Left forelimb (tissue), 1 donor: ENCODE results near the gene VSIG8.
A peak's percentile ranks its signal among the peaks of the same experiment; 100 is the strongest.

Experiments
- DNase-seq: peaks from one replicate; pipeline ENCODE4 v3.0.0-alpha.2; 2018; ENCODE audit warnings: low spot score

VSIG8 gene

DNA sequence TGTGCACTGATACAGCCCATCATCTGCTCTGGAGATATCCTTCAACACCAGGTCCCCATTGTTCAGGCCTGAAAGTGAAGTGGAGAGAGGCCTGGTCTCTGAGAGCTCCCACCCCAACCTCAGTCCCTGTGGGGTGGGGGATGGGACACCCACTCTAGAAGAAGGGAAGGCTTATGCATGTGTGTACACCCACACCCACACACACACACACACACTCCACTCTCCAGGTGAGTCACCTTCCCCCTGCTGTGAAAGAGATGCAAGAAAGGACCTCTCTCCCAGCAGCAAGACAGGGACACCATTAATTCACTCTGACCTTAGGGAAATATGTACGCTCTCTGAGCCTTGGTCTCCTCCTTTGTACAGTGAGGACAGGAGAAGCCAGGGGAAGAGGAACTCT lies 5.9 kb downstream of the VSIG8 start:
- DNase-seq: no peak

GRCh38 chr1:159855709-159856108 lies 6.7 kb downstream of the VSIG8 start:
- DNase-seq: no peak

DNA sequence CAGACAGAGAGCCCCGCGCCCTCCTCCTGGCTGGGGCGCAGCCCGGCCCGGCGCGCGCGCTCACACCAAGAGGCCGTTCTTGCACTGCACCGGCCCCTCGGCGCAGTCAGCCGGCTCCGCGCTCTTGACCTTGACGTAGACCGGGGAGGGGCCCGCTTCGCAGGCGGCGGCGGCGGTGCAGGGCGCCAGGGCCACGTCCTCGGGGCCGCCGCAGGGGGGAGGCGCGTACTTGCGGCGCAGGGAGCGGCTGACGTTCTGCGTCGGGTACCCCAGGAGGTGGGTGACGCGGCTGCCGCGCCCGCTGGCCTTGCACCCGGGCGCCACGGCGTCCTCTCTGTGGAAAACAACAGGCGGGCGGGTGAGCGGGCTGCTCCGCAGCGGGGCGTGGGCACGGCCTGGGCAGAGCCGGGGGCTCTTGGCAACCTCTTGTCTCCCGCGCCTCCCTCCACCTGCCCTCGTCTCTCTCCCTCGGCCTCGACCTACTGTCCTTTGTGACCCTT lies 7.7 kb downstream of the VSIG8 start:
- peak; percentile 91 for DNase-seq

- DNase-seq: peak; percentile 79
These were observed 8.3 kb downstream of the VSIG8 start for GRCh38 chr1:159854116-159854692.

DNA sequence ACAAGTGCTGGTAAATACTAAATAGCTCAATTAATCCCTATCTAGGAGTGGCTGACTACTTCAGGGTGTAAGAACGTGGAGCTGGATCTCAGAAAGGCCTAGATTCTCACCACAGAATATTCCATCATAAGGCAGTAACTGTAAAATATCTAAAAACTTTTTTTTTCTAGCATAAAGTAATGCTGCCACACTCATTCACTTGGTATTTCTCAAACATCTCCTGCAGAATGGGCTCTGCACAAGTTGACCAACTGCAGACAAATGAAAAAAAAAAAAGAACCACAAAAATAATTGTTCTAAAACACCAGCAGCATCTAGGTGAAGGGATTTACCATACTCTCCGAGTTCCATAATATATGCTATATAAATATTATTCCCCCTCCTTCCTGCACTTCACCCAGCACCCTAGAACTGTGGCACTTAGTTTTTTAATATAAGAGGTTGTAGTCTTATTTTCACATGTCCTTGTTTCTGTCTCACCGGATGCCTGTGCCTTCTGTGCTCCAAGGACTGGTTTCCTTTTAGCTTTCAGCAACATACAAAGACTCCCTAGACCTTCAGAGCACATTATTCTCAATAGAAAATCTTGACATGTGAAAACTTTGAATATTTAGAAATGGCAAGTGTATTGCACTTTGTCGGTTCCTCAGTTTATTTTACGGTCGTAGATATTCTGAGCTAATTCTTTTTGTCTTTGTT lies 8.9 kb downstream of the VSIG8 start:
- DNase-seq: no peak

DNA sequence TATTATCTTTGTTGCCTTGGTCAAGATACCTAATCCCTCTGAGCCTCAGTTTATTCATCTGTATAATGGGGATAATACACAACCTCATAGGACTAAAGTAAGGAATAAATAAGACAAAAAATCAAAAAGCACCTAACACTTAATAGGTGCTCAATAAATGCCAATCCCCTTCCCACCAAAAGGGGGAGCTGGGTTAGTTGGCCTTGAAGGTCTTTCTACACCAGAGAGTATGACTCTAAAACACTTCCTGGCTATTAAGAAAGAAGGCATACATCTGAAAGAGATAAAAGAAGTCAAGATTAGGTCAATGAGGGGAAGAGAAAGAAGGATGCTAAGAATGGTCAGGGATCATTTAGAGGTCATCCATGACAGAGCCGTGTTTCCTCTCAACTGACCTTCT lies 11.1 kb downstream of the VSIG8 start:
- DNase-seq: no peak

- no peak for DNase-seq
These were observed 12.7 kb downstream of the VSIG8 start for GRCh38 chr1:159849626-159850366.

DNA sequence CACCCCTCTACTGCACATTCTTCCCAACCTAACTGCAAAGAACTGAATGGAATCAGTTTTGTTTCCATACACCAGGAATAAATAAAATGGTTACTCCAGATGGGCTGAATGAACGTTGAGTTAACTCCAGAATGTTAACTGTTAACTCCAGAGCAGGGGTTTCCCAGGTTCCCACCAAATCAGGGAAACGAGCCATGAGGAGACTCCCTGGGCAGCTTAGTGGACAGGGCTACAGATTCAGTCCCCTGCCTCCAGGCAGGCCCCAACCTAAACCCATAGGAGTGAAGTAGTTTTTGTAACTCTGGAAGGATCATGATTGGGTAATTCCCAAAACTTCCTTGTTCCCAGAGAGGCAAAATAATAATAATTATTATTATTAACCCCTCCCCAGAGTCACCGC lies 14.1 kb downstream of the VSIG8 start:
- no peak for DNase-seq

DNA sequence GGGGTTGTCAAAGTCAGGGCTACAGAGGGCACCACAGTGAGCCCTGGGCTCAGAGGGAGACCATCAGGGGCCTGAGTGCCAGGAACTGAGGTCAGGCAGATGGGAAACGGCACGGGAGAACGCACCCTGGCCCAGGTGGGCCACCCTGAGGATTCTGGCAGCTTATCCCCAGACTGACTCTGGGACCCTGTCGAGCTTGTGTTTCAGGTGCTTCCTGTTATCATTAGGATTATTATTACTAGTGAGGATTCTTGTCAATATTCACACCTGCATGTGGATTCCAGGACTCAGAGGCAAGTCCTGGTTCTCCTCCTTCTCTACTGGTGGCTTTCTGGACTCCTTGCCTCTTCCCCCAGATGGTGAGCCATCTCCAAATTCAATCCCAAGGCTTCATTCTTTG lies 15.2 kb downstream of the VSIG8 start:
- no peak for DNase-seq

DNA sequence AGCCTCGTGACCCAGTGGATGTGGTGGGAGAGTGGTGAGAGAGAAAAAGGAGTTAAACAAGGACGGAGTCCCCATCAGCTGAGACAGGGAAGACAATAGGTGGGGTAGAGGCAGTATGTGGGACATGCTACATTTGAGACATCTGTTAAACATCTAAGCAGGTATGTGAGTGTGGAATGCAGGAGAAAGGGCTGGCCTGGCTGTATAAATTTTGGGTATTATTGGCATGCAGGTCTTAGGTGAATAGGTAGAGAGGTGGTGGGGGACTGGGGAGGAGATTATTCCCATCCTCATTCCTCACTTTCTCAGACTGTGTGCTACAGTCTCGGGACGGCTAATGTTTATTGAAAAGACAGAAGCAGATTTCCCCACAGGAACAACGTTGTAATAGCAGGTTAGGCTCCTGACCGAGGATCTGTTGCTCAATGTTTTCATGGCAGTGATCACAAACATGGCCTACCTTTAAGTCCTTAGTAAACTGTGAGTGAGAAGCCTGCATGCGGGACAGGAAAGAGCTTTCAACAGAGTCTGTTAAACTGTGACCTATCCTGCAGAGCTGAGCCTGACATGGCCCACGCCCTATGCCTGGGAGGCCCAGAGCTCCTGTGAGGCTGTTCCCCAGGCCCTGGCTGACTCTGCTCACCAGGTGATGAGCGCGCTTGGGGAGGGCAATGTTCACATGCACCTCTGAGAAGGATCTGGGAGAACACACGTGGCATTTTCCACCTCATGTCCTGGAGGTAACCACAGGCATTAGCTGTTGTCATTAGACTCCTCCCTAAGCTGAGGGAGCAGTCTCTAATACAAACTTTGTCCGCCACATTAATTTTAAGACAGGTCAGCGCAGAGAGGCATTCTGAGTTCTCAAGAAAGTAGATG lies 16.5 kb downstream of the VSIG8 start:
- no peak for DNase-seq

GRCh38 chr1:159843459-159843858 lies 19.0 kb downstream of the VSIG8 start:
- DNase-seq: no peak

DNA sequence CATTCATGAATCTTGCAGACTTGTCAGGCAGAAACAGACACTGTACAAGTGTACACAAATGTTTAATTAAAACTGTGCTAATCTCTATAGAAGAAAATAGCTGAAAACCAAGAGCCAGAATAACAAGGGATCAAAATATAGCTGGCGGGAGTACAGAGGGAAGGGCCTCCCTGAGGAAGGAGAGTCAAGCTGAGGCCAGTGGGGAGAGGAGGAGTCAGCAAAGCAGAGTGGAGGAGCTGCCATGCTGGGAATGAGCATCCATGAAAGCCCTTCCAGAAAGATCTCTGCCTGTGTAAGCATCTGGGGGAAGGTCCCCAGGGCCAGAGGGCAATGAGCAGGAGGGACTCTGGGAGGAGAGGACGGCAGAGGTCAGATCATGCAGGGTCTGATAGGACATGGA lies 20.7 kb downstream of the VSIG8 start:
- DNase-seq: no peak

DNA sequence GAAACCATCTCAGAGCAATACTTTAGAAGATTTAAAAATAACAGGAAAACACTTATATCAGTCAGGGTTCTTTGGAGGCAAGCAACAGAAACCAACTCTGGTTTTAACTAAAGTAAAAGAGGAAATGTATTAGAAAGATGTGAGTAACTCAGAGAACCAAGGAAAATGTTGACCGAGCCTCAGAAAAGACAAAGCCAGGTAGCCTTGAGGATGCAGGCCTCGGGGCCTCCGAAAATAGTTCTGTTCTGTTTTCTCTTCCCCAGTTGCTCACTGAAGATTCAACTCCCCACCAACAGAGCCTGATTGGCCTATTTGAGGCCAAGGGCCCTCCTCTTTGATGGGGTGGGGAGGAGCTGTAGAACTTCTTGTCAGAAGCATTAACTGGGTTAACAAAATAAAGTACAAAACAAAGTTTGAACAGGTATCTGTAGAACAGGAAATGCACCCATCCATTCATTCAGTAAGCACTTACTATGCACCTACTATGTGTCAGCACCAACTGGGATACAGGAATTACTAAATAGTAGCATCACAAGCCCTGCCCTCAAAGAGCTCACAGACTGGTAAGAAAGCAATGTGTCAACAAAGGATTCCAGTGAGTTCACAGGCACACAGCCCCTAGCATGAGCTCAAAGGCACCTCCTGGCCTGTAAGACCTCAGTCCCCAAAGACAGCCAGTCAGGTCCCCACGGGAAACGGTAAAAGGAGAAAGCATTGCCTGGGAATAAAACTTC lies 23.2 kb downstream of the VSIG8 start:
- DNase-seq: no peak

DNA sequence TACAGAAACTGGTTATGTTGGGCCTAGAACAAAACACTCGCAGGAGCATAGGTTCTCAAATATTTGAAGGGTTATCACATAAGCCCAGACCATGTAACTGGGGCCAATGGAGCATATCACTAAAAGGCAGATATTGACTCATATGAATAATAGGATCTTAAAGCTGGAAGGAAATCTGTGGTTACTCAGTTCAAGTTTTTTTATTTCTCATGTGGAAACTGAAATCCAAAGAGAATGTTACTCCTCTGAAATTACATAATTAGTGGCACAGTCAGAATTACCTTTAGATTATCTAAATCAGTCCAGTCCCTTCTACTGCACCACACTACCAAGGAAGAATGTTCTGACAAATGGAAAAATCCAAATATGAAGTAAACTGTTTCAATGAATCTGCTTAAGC lies 23.7 kb downstream of the VSIG8 start:
- no peak for DNase-seq

GRCh38 chr1:159835862-159836525 lies 26.5 kb downstream of the VSIG8 start:
- DNase-seq: no peak

- DNase-seq: no peak
These were observed 27.1 kb downstream of the VSIG8 start for GRCh38 chr1:159835356-159835755.

- DNase-seq: no peak
These were observed 30.1 kb downstream of the VSIG8 start for GRCh38 chr1:159832309-159832708.

- DNase-seq: no peak
These were observed 30.9 kb downstream of the VSIG8 start for GRCh38 chr1:159831412-159832141.

DNA sequence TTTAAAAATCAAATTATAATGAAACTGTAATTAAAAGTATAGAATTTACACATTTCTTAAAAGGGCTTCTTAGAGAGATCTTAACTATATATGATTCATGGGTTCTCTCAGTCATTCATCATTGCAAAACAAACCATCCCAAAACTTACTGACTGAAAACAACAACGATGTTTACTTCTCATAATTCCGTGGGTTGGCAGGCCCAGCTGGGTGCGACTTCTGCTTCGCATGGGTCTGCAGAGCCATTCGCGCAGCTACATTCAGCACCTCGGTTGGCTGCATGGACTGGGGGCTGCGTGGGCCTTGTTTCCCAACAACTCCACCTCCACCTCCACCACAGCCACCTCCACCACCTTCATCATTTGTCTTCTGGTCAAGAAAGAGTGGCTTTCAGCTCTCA lies 31.7 kb downstream of the VSIG8 start:
- DNase-seq: no peak

- no peak for DNase-seq
These were observed 32.5 kb downstream of the VSIG8 start for GRCh38 chr1:159829822-159830465.
